Occipital lobe (tissue), 2 donors: ENCODE results near the gene ST3GAL3. TPM values are rescaled to one million over a fixed set of nuclear protein-coding genes. Genes with fewer than 3 reads are reported as not detected.

Source experiments
- DNase-seq: peaks from one replicate; lab custom pipeline; 2025; lab: John Stamatoyannopoulos, UW
- total RNA-seq: library from RNA; depleted of rRNA; stranded (reverse); fragments of >200 nt; gene quantifications from one replicate; pipeline ENCODE4 v1.2.3, GENCODE V29; 2014

ST3GAL3 gene
- total RNA-seq, 1 donor from 2014 or later: 25.7 TPM

DNA sequence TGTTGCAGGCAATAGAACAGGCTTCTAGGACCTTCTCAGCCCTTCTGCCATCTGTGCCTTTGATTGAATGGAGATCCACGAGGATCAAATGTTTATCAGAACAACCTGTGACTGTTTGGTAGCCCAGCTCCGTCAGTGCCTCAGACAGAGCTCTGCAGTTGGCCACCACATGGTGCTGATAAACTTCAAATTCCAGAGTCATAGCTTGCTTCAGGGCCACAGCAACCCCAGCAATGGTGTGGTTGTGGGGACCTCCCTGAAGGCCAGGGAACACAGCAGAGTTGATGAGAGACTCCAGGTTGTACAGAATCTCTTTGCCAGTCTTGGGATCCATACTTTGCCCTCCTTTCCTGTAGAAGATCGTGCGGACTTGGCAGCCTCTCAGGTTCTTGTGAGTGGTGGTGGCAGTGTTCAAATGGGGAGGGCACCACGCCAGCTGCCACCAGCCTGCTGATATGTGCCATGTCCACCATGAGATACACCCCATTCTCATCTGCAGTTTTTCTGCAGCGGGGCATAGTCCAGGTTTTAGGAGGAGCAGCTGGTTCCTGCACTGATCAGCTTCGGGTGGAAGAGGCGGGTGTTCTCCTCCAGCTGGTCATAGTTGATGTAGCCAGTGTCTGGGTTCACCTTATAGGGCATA lies 143.4 kb downstream of the ST3GAL3 start:
- DNase-seq: no peak

DNA sequence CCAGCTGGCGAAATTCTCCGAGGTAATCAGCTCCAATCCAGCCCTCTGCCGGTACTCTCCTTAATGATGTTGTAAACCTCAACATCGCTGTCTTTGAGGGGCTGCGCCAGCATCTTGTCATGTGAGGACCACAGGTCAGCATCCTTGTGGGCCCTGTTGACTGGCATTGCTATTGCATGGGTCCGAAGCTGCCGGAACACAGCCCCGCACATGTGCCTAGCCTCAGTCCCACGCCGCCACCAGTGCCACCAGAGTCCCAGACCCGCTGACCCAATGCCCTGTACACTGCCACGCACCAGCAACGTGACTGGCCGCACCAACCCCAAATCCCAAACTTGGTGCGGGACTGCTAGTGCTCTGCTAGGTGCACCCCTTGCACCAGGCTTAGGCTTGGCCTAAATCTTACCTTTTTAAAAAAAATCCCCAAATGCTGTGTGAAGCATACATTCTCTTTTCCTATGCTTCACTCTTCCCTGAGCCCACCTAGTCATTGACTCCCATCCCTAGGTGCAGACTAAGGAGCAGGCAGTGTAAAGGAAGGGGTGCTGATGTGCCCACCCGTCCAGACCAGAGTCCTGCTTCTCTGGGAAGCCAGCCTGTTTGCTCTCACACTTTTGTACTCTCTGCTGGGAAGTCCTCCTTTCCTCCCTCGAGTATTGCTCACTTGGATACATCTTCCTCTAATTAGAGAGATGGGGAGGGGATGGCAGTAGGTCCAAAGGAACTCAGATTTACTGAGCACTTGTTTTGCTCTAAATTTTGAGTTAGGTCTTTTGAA lies 144.4 kb downstream of the ST3GAL3 start:
- no peak for DNase-seq

DNA sequence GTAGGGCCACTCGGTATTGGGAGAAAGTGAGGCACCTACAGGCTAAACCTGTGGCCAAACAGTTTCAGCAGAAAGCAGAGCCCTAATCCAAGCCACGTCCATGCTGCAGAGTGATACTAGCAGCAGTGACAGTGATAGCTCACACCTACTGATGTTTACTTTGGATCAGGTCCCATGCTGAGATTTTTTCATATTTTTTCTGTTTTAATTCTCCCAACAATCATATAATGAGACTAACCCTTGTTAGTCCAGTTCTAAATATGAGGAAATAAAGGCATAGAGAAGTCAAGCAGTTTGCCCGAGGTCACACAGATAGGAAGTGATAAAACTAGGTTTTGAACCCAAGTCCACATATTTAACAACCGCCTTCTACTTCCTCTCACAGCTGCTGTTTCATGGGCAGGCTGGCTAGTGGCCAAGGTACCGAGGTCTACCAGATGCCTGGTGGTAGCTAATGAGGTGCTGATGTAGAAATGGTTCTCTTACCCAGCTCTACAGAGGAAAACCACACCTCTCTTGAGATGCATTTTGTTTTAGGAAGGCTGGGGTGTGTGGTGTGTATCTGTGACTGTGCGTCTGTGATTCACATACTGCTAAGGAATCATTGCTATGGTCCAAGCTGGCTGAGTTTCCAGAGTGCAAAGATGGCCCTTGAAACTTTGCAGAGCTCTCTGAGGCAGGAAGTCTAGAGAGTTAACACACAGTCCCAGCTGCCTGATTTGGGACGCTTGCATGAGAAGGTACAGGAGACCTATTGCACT lies 146.0 kb downstream of the ST3GAL3 start:
- no peak for DNase-seq

- DNase-seq: no peak
Measured at GRCh38 chr1:43854473-43854872, 147.1 kb downstream of the ST3GAL3 start.

- DNase-seq: no peak
Measured at GRCh38 chr1:43856188-43856587, 148.9 kb downstream of the ST3GAL3 start.

DNA sequence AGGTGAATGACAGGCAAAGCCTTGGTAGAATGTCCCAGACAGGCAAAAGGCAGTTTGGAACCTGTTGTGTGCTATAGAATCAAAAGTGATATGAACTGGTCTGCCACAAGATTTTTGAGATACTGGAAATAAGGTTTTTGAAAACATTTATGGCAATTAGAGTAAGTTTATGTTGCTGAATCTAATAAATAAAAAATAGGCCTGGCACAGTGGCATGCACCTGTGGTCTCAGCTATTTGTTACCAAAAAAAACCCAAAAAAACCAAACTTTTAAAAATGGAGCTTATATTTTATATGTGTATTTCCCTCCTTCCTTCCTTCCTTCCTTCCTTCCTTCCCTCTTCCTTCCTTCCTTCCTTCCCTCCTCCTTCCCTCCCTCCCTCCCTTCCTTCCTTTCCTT lies 149.8 kb downstream of the ST3GAL3 start:
- DNase-seq: no peak

- peak; percentile 65 for DNase-seq
Measured at GRCh38 chr1:43858324-43858723, 151.0 kb downstream of the ST3GAL3 start.

DNA sequence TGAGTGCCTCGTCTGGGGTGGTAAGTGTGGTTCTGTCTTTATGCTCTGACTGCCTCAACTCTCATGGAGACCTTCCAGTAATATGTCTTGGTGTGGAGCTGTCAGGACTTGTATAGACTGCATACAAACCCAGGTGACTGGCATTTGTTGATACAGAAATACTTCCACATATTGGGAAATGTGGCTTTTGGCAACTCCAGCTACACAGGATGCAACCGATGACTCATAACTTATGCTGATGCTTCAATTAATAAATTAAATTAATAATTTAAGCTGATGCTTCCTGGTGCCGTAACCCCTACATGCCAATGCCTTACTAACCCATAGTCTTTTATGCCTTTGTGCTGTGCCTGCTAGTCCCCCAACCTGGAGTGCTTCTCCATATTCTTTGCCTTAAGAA lies 154.0 kb downstream of the ST3GAL3 start:
- DNase-seq: no peak

- no peak for DNase-seq
Measured at GRCh38 chr1:43861988-43862735, 154.8 kb downstream of the ST3GAL3 start.

GRCh38 chr1:43864111-43865045 lies 157.0 kb downstream of the ST3GAL3 start:
- DNase-seq: no peak

GRCh38 chr1:43866201-43866600 lies 158.9 kb downstream of the ST3GAL3 start:
- no peak for DNase-seq

GRCh38 chr1:43867976-43868740 lies 160.8 kb downstream of the ST3GAL3 start:
- no peak for DNase-seq

- no peak for DNase-seq
Measured at GRCh38 chr1:43868741-43869067, 161.4 kb downstream of the ST3GAL3 start.

- no peak for DNase-seq
Measured at GRCh38 chr1:43870306-43870705, 163.0 kb downstream of the ST3GAL3 start.

GRCh38 chr1:43871181-43871910 lies 164.0 kb downstream of the ST3GAL3 start:
- DNase-seq: no peak

GRCh38 chr1:43872280-43872679 lies 164.9 kb downstream of the ST3GAL3 start:
- no peak for DNase-seq

DNA sequence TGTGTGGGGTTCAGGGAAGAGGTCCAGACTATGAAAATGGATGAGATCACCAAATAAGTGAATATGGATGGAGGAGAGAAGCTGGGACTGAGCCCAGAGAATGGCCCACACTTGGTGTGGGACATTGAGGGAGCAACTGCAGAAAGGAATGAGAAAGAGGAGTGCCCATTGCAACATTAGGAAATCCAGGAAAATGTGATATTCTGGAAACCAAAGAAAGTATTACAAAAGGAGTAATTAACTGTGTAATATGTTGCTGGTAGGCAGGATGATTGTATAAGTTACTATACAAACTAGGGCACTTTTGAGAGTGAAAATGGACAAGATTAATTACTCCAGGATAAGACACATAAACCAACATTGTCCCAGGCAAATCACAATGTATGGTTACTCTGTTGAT lies 166.5 kb downstream of the ST3GAL3 start:
- no peak for DNase-seq

- no peak for DNase-seq
Measured at GRCh38 chr1:43874716-43875115, 167.4 kb downstream of the ST3GAL3 start.

GRCh38 chr1:43875331-43875730 lies 168.0 kb downstream of the ST3GAL3 start:
- no peak for DNase-seq
